ENCODE data around the gene HSPD1.
"Not testable (repeated sequence)": the region's sequence is repeated elsewhere in the genome, so short reads cannot be mapped to it uniquely, and the experiment has no call there.

HSPD1 gene

GRCh38 chr2:197497326-197497725 is 2.3 kb downstream of the HSPD1 start:
- no peak for DNase-seq (ENCODE audit: low read depth in 2 of 2)

GRCh38 chr2:197496695-197497094 is 2.9 kb downstream of the HSPD1 start:
- no peak for DNase-seq (ENCODE audit: low read depth in 2 of 2)

- no peak for DNase-seq (ENCODE audit: low read depth in 2 of 2)
Observed at GRCh38 chr2:197495433-197496134, 4.1 kb downstream of the HSPD1 start.

- no peak for DNase-seq (ENCODE audit: low read depth in 2 of 2)
Observed at GRCh38 chr2:197487385-197487784, 12.3 kb downstream of the HSPD1 start.

- no peak for DNase-seq (ENCODE audit: low read depth in 2 of 2)
Observed at GRCh38 chr2:197486175-197486574, 13.5 kb downstream of the HSPD1 start.

- not testable (repeated sequence) for DNase-seq (ENCODE audit: low read depth in 2 of 2)
Observed at GRCh38 chr2:197484248-197484647, 15.4 kb downstream of the HSPD1 start.

GRCh38 chr2:197480165-197481036 is 19.2 kb downstream of the HSPD1 start:
- no peak for DNase-seq (ENCODE audit: low read depth in 2 of 2)

GRCh38 chr2:197477797-197478196 is 21.8 kb downstream of the HSPD1 start:
- DNase-seq (ENCODE audit: low read depth in 2 of 2): no peak

- DNase-seq (ENCODE audit: low read depth in 2 of 2): no peak
Observed at GRCh38 chr2:197472166-197472565, 27.5 kb downstream of the HSPD1 start.

GRCh38 chr2:197464175-197464574 is 35.5 kb downstream of the HSPD1 start:
- no peak for DNase-seq (ENCODE audit: low read depth in 2 of 2)

- no peak for DNase-seq (ENCODE audit: low read depth in 2 of 2)
Observed at GRCh38 chr2:197461057-197461456, 38.6 kb downstream of the HSPD1 start.

- DNase-seq (ENCODE audit: low read depth in 2 of 2): no peak
Observed at GRCh38 chr2:197460649-197461048, 39.0 kb downstream of the HSPD1 start.

GRCh38 chr2:197455428-197455827 is 44.2 kb downstream of the HSPD1 start:
- no peak for DNase-seq (ENCODE audit: low read depth in 2 of 2)

GRCh38 chr2:197454923-197455322 is 44.7 kb downstream of the HSPD1 start:
- DNase-seq (ENCODE audit: low read depth in 2 of 2): no peak

GRCh38 chr2:197453914-197454398 is 45.7 kb downstream of the HSPD1 start:
- DNase-seq (ENCODE audit: low read depth in 2 of 2): no peak

- DNase-seq (ENCODE audit: low read depth in 2 of 2): peak; percentile 99
Observed at GRCh38 chr2:197453123-197453913, 46.3 kb downstream of the HSPD1 start, which contains the start of gene COQ10B. TSS of gene COQ10B (plus strand) at chr2:197453552. CDS start at chr2:197453561, 9 bp downstream.

GRCh38 chr2:197452754-197453122 is 46.9 kb downstream of the HSPD1 start:
- no peak for DNase-seq (ENCODE audit: low read depth in 2 of 2)

GRCh38 chr2:197450935-197451358 is 48.7 kb downstream of the HSPD1 start:
- not testable (repeated sequence) for DNase-seq (ENCODE audit: low read depth in 2 of 2)

- no peak for DNase-seq (ENCODE audit: low read depth in 2 of 2)
Observed at GRCh38 chr2:197450465-197450864, 49.2 kb downstream of the HSPD1 start.

GRCh38 chr2:197446844-197447243 is 52.8 kb downstream of the HSPD1 start:
- no peak for DNase-seq (ENCODE audit: low read depth in 2 of 2)

GRCh38 chr2:197445746-197446145 is 53.9 kb downstream of the HSPD1 start:
- no peak for DNase-seq (ENCODE audit: low read depth in 2 of 2)

- no peak for DNase-seq (ENCODE audit: low read depth in 2 of 2)
Observed at GRCh38 chr2:197442857-197443256, 56.8 kb downstream of the HSPD1 start.

All from stimulated activated CD8-positive, alpha-beta memory T cell treated with anti-CD3 and anti-CD28 coated beads, Interleukin-15, amount 100 ng/mL, for 48 hours (primary cell).